Heart left ventricle (tissue), 16 donors: ENCODE data around the gene SCARF1. TPM values are rescaled to one million over a fixed set of nuclear protein-coding genes. Genes with fewer than 3 reads are reported as not detected.

ENCODE experiments used
- ATAC-seq, 4 donors: fragments of 200-7000 bp; cut with Tn5 transposase; one replicate each; pipeline ENCODE4 v1.9.1; 2020 to 2022; ENCODE audit warnings: moderate library complexity in 4 of 4, mild to moderate bottlenecking in 3 of 4, moderate number of reproducible peaks in 1 of 4
- DNase-seq, 5 donors: peaks; one replicate each; pipeline ENCODE4 v3.0.0-alpha.2; 2020
- H3K27ac ChIP-seq, 12 donors: fragments of 200-600 bp; sonication (generic) in 4 of 12; one replicate each; pipeline versions ENCODE4 v1.5.0 to v1.8.0; 2016 to 2022; ENCODE audit warnings: mild to moderate bottlenecking in 2 of 12
- H3K27me3 ChIP-seq, 9 donors: fragments of 200-600 bp; sonication (generic) in 2 of 9; one replicate each; pipeline versions ENCODE4 v1.5.1 to v1.8.0; 2016 to 2022; ENCODE audit warnings: mild to moderate bottlenecking in 3 of 9
- H3K36me3 ChIP-seq, 9 donors: fragments of 200-600 bp; sonication (generic) in 2 of 9; one replicate each; pipeline versions ENCODE4 v1.5.0 to v1.8.0; 2018 to 2022; ENCODE audit warnings: mild to moderate bottlenecking in 2 of 9
- H3K4me1 ChIP-seq, 12 donors: fragments of 200-600 bp; sonication (generic) in 4 of 12; one replicate each; pipeline versions ENCODE4 v1.5.0 to v1.8.0; 2016 to 2022; ENCODE audit warnings: mild to moderate bottlenecking in 3 of 12
- H3K4me3 ChIP-seq, 12 donors: fragments of 200-600 bp; sonication (generic) in 4 of 12; one replicate each; pipeline versions ENCODE4 v1.5.0 to v1.8.0; 2017 to 2022; ENCODE audit warnings: mild to moderate bottlenecking in 9 of 12, moderate library complexity in 4 of 12
- H3K9me3 ChIP-seq, 12 donors: fragments of 200-600 bp; sonication (generic) in 4 of 12; one replicate each; pipeline versions ENCODE4 v1.5.0 to v1.8.0; 2016 to 2022; ENCODE audit warnings: mild to moderate bottlenecking in 1 of 12
- POLR2A ChIP-seq, 2 donors: fragments of 450-650 bp; IDR thresholded peaks; one replicate each; pipeline ENCODE4 v1.6.1; 2017; ENCODE audit warnings: antibody characterized with exemption in 2 of 2, mild to moderate bottlenecking in 2 of 2, moderate library complexity in 2 of 2
- WGBS, 4 donors: extraction: QIAGEN DNeasy Blood & Tissue Kit in 2 of 4; methylation state at CpG; one replicate each; pipeline versions ENCODE4 v1.1.5 to v1.1.7; 2013 to 2018; 5-methylcytosine and 5-hydroxymethylcytosine counted together
- intact Hi-C, 10 donors: fragments of 100-400 bp; cut with DNase I; formaldehyde crosslinking; loops; one replicate each; pipeline versions ENCODE4 v1.11.1 to v1.14.2; 2022
- polyA plus RNA-seq, 2 donors: library from polyadenylated mRNA; stranded (reverse); fragments of 200-250 nt; gene quantifications; one replicate each; pipeline ENCODE4 v1.2.3, GENCODE V29; 2013
- total RNA-seq, 9 donors: library from RNA; depleted of rRNA in 2 of 9; stranded (reverse); fragments of >200 nt in 2 of 9; fragmentation: NEBNext Ultra II Directional in 3 of 9; extraction: Animal tissue kit (Norgen Biotek cat#: 25700) in 3 of 9; gene quantifications; one replicate each; pipeline versions ENCODE4 v1.1.0 to v1.2.4, GENCODE V29; 2016 to 2023
- TF ChIP-seq, protein P1 (sequence below), 12 donors: fragments of 200-600 bp; sonication (generic) in 4 of 12; IDR thresholded peaks; one replicate each; pipeline versions ENCODE4 v1.5.0 to v1.8.0; 2018 to 2022; ENCODE audit warnings: antibody characterized with exemption in 12 of 12, mild to moderate bottlenecking in 5 of 12
- donor health status: ischemic (EF 13 %, LVEDD 7.1; RV severe dilation, severe dysfunction).
- donor health status: healthy with polysubstance abuse.
- donor health status: DM: no; HTN: yes; CAD: no.
- donor health status: DM: no; HTN: no; CAD: no.
- donor health status: ischemic (EF 25% LVEDD 6.9; RV normal size, moderate dysfunction).
- donor health status: ischemic (EF 25% LVEDD 5.7; RV mildly dilated, moderate dysfunction).
- donor health status: healthy.
- donor health status: DM: yes; HTN: yes; CAD: no.
- donor health status: ischemic (EF 35%, LVEDD 5.7; RV mildly dilated, moderate dysfunction).
- donor health status: nonischemic (EF 11% LVEDD 7.7; RV severe dilation, severe dysfunction).
- donor health status: DM: yes; HTN: yes; CAD: no.
- donor health status: PGD.
- donor health status: ischemic (EF 29% LVEDD 5.4; RV normal size, mild dysfunction).
- donor health status: nonischemic (EF 23%, LVEDD 6.1; RV moderate dilation, normal function).

Gene SCARF1
- total and polyA plus RNA-seq, 11 donors: 7.4 to 25.9 (median 12.4) TPM

DNA sequence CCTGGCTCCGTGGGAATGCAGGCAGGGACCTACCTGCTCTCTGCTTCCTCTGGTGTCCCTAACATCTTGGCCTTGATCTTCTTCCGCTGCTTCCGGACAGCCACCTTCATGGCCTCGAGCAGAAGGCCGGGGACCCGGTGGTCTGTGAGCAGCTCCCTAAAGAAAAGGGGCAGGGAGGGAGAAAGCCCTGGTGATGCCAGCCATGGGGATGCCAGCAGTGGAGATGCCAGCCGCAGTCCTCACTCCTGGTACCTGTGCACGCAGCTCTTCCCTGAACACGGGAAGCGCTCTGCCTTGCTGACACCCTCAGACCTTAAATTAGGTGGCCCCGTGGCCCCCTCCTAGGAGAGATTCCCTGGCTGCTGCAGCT, 2.3 kb upstream of the SCARF1 start:
- Histone ChIP-seq H3K27ac (peak overlapping the region; percentile 83 to 100 (median 96)), H3K4me3 (peak overlapping the region in 11 of 12 donors; percentile 32 to 99 (median 68)), H3K4me1 (peaks cover 7 to 70% (median 55%) of the 10 kb centered on the region in 12 donors), H3K9me3 (no peaks in the 10 kb centered on the region), H3K27me3 (no peaks in the 10 kb centered on the region), H3K36me3 (peaks cover 4 to 43% (median 32%) of the 10 kb centered on the region in 9 donors)
- DNase-seq: no peak
- WGBS, 4 donors: 52 to 76% (median 55%) methylated on average over 9 to 11 of the region's 11 CpGs
- intact Hi-C loops: loop anchor here in 8 of 10 donors (1.0 to 10.0 kb wide), 6 partner anchors 70 to 390 kb away; no protein-coding TSS in a partner anchor
- TF ChIP-seq, protein P1, sequence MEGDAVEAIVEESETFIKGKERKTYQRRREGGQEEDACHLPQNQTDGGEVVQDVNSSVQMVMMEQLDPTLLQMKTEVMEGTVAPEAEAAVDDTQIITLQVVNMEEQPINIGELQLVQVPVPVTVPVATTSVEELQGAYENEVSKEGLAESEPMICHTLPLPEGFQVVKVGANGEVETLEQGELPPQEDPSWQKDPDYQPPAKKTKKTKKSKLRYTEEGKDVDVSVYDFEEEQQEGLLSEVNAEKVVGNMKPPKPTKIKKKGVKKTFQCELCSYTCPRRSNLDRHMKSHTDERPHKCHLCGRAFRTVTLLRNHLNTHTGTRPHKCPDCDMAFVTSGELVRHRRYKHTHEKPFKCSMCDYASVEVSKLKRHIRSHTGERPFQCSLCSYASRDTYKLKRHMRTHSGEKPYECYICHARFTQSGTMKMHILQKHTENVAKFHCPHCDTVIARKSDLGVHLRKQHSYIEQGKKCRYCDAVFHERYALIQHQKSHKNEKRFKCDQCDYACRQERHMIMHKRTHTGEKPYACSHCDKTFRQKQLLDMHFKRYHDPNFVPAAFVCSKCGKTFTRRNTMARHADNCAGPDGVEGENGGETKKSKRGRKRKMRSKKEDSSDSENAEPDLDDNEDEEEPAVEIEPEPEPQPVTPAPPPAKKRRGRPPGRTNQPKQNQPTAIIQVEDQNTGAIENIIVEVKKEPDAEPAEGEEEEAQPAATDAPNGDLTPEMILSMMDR (IDR thresholded peaks at IDR 0.05): no peak
- no peak for TF ChIP-seq POLR2A (IDR thresholded peaks at IDR 0.05)
- ATAC-seq: no peak

GRCh38 chr17:1646199-1646875, 805 bp upstream of the SCARF1 start:
- no peaks in the 10 kb centered on the region for H3K9me3 ChIP-seq
- ATAC-seq (no peak), DNase-seq (peak in 2 of 5 donors; percentile 26 to 51)
- intact Hi-C loops: loop anchor here in 8 of 10 donors (5.0 to 10.0 kb wide), 5 partner anchors 69 to 389 kb away; no protein-coding TSS in a partner anchor
- H3K4me3 ChIP-seq: peak overlapping the region in 8 of 12 donors; percentile 51 to 73 (median 62)
- peaks cover 0 to 28% (median 18%) of the 10 kb centered on the region in 9 donors for H3K36me3 ChIP-seq
- 78 to 92% (median 86%) methylated on average over 13 of the region's 13 CpGs for whole genome bisulfite sequencing, 4 donors
- peaks cover 7 to 70% (median 55%) of the 10 kb centered on the region in 12 donors for H3K4me1 ChIP-seq
- H3K27ac ChIP-seq: peak overlapping the region; percentile 75 to 99 (median 87)
- TF ChIP-seq, protein P1 (IDR thresholded peaks at IDR 0.05): no peak
- TF ChIP-seq POLR2A (IDR thresholded peaks at IDR 0.05): no peak
- no peaks in the 10 kb centered on the region for H3K27me3 ChIP-seq

GRCh38 chr17:1644493-1645206, 882 bp downstream of the SCARF1 start:
- no peaks in the 10 kb centered on the region for H3K27me3 ChIP-seq
- 48 to 58% (median 51%) methylated on average over 13 to 15 of the region's 15 CpGs for WGBS, 4 donors
- H3K4me3 ChIP-seq: peak overlapping the region in 11 of 12 donors; percentile 45 to 73 (median 59)
- peak in 4 of 5 donors; percentile 33 to 62 (median 40) for DNase-seq
- intact Hi-C loops: loop anchor here in 8 of 10 donors (2.0 to 10.0 kb wide), 6 partner anchors 16 to 387 kb away; partner anchors contain the start of gene SLC43A2 (in 1 of the 8)
- H3K36me3 ChIP-seq: peaks cover 0 to 18% (median 10%) of the 10 kb centered on the region in 9 donors
- H3K27ac ChIP-seq: peak overlapping the region; percentile 70 to 96 (median 85)
- peak in 1 of 4 donors; percentile 3 for ATAC-seq
- peaks cover 0 to 69% (median 48%) of the 10 kb centered on the region in 12 donors for H3K4me1 ChIP-seq
- no peaks in the 10 kb centered on the region for H3K9me3 ChIP-seq
- TF ChIP-seq, protein P1 (IDR thresholded peaks at IDR 0.05): no peak
- TF ChIP-seq POLR2A (IDR thresholded peaks at IDR 0.05): no peak
